Activated CD4-positive, alpha-beta T cell treated with anti-CD3 and anti-CD28 coated beads, Interleukin-2, amount 10 ng/mL, durations not matched to agents 7 days and 5 days (primary cell): ENCODE data around the gene IFIT3. TPM values are rescaled to one million over a fixed set of nuclear protein-coding genes. Genes with fewer than 3 reads are reported as not detected.
"Not testable (repeated sequence)": the region's sequence is repeated elsewhere in the genome, so short reads cannot be mapped to it uniquely, and the experiment has no call there.

ENCODE experiments used
- CTCF ChIA-PET: fragments of 350-600 bp; sonication (Branson Sonifier 250); formaldehyde crosslinking; loops from one replicate; lab custom pipeline; 2021; ENCODE audit warnings: antibody characterized with exemption; lab: Charles Lee
- POLR2A ChIA-PET: fragments of 350-600 bp; sonication (Branson Sonifier 250); formaldehyde crosslinking; loops from one replicate; lab custom pipeline; 2021; ENCODE audit warnings: antibody characterized with exemption; lab: Charles Lee
- DNase-seq: peaks from one replicate; pipeline ENCODE4 v3.0.0-alpha.2; 2020
- H3K27ac Mint-ChIP-seq: one replicate; pipeline ENCODE4 v1.8.0; 2021; ENCODE audit warnings: mild to moderate bottlenecking, moderate library complexity, mixed read lengths
- H3K27me3 Mint-ChIP-seq: one replicate; pipeline ENCODE4 v1.8.0; 2021; ENCODE audit warnings: mixed read lengths
- H3K36me3 Mint-ChIP-seq: one replicate; pipeline ENCODE4 v1.8.0; 2021; ENCODE audit warnings: low read depth, mixed read lengths
- H3K4me1 Mint-ChIP-seq: one replicate; pipeline ENCODE4 v1.8.0; 2021; ENCODE audit warnings: mixed read lengths
- H3K4me3 Mint-ChIP-seq: one replicate; pipeline ENCODE4 v1.8.0; 2021; ENCODE audit warnings: mild to moderate bottlenecking, moderate library complexity, mixed read lengths
- H3K9me3 Mint-ChIP-seq: one replicate; pipeline ENCODE4 v1.8.0; 2021; ENCODE audit warnings: mixed read lengths
- total RNA-seq, 2 experiments: library from RNA; stranded (reverse); gene quantifications; one replicate each; pipeline ENCODE4 v1.2.3, GENCODE V29; 2021

Gene IFIT3
- total RNA-seq, 2 experiments from 2014 or later: 51.1 to 55.4 TPM

GRCh38 chr10:89305766-89306433, 21.9 kb upstream of the IFIT3 start:
- ChIA-PET POLR2A (interaction anchor here (0.7 to 1.0 kb wide), 2 partner anchors 17 to 110 kb away, joined by 3 read pairs; no protein-coding TSS in a partner anchor), CTCF (interaction anchor here (1.4 kb wide), 1 partner anchor 26 kb away, joined by 4 read pairs; no protein-coding TSS in a partner anchor)
- Mint-ChIP-seq H3K4me1 (peaks cover 32% of the 10 kb centered on the region), H3K27ac (no peak overlapping the region), H3K27me3 (no peaks in the 10 kb centered on the region), H3K9me3 (peaks cover 6% of the 10 kb centered on the region), H3K4me3 (no peak overlapping the region), H3K36me3 (peaks cover 57% of the 10 kb centered on the region)
- no peak for DNase-seq

DNA sequence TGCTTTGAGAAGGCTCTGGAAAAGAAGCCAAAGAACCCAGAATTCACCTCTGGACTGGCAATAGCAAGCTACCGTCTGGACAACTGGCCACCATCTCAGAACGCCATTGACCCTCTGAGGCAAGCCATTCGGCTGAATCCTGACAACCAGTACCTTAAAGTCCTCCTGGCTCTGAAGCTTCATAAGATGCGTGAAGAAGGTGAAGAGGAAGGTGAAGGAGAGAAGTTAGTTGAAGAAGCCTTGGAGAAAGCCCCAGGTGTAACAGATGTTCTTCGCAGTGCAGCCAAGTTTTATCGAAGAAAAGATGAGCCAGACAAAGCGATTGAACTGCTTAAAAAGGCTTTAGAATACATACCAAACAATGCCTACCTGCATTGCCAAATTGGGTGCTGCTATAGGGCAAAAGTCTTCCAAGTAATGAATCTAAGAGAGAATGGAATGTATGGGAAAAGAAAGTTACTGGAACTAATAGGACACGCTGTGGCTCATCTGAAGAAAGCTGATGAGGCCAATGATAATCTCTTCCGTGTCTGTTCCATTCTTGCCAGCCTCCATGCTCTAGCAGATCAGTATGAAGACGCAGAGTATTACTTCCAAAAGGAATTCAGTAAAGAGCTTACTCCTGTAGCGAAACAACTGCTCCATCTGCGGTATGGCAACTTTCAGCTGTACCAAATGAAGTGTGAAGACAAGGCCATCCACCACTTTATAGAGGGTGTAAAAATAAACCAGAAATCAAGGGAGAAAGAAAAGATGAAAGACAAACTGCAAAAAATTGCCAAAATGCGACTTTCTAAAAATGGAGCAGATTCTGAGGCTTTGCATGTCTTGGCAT, 21.1 kb upstream of the IFIT3 start:
- H3K4me3 Mint-ChIP-seq: no peak overlapping the region
- DNase-seq: no peak
- H3K4me1 Mint-ChIP-seq: peaks cover 26% of the 10 kb centered on the region
- no peaks in the 10 kb centered on the region for H3K27me3 Mint-ChIP-seq
- H3K27ac Mint-ChIP-seq: no peak overlapping the region
- H3K36me3 Mint-ChIP-seq: peaks cover 57% of the 10 kb centered on the region
- peaks cover 6% of the 10 kb centered on the region for H3K9me3 Mint-ChIP-seq
- ChIA-PET CTCF (interaction anchor here (0.7 to 1.4 kb wide), 2 partner anchors 9 to 25 kb away, joined by 3 to 4 read pairs; no protein-coding TSS in a partner anchor), POLR2A (no interaction called here)

DNA sequence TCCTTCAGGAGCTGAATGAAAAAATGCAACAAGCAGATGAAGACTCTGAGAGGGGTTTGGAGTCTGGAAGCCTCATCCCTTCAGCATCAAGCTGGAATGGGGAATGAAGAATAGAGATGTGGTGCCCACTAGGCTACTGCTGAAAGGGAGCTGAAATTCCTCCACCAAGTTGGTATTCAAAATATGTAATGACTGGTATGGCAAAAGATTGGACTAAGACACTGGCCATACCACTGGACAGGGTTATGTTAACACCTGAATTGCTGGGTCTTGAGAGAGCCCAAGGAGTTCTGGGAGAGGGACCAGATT, 20.6 kb upstream of the IFIT3 start:
- Mint-ChIP-seq H3K4me1 (peaks cover 23% of the 10 kb centered on the region), H3K36me3 (peaks cover 60% of the 10 kb centered on the region), H3K27me3 (no peaks in the 10 kb centered on the region), H3K4me3 (no peak overlapping the region), H3K9me3 (peaks cover 6% of the 10 kb centered on the region), H3K27ac (no peak overlapping the region)
- POLR2A ChIA-PET: no interaction called here
- CTCF ChIA-PET: no interaction called here
- DNase-seq: no peak

- Mint-ChIP-seq H3K36me3 (peaks cover 60% of the 10 kb centered on the region), H3K4me1 (peaks cover 14% of the 10 kb centered on the region), H3K27ac (no peak overlapping the region), H3K27me3 (no peaks in the 10 kb centered on the region), H3K9me3 (peaks cover 6% of the 10 kb centered on the region), H3K4me3 (no peak overlapping the region)
- ChIA-PET POLR2A (interaction anchor here (1.4 kb wide), 1 partner anchor 24 kb away, joined by 3 read pairs; no protein-coding TSS in a partner anchor), CTCF (interaction anchor here (0.6 kb wide), 1 partner anchor 60 kb away, joined by 3 read pairs; no protein-coding TSS in a partner anchor)
- DNase-seq: no peak
Measured at GRCh38 chr10:89308266-89308665, 19.5 kb upstream of the IFIT3 start.

- H3K9me3 Mint-ChIP-seq: peaks cover 6% of the 10 kb centered on the region
- ChIA-PET CTCF (interaction anchor here (1.4 kb wide), 1 partner anchor 33 kb away, joined by 3 read pairs; no protein-coding TSS in a partner anchor), POLR2A (interaction anchor here (1.4 kb wide), 1 partner anchor 23 kb away, joined by 3 read pairs; no protein-coding TSS in a partner anchor)
- no peak overlapping the region for H3K27ac Mint-ChIP-seq
- H3K36me3 Mint-ChIP-seq: peaks cover 59% of the 10 kb centered on the region
- H3K4me1 Mint-ChIP-seq: peaks cover 9% of the 10 kb centered on the region
- H3K4me3 Mint-ChIP-seq: no peak overlapping the region
- H3K27me3 Mint-ChIP-seq: peaks cover 2% of the 10 kb centered on the region
- no peak for DNase-seq
Measured at GRCh38 chr10:89308736-89309135, 19.1 kb upstream of the IFIT3 start.

GRCh38 chr10:89309156-89310055, 18.4 kb upstream of the IFIT3 start:
- Mint-ChIP-seq H3K27me3 (peaks cover 2% of the 10 kb centered on the region), H3K4me1 (peaks cover 3% of the 10 kb centered on the region), H3K36me3 (peaks cover 52% of the 10 kb centered on the region), H3K9me3 (peaks cover 6% of the 10 kb centered on the region), H3K4me3 (no peak overlapping the region), H3K27ac (no peak overlapping the region)
- CTCF ChIA-PET: interaction anchor here (1.4 kb wide), 1 partner anchor 34 kb away, joined by 3 read pairs; no protein-coding TSS in a partner anchor
- POLR2A ChIA-PET: no interaction called here
- DNase-seq: no peak

DNA sequence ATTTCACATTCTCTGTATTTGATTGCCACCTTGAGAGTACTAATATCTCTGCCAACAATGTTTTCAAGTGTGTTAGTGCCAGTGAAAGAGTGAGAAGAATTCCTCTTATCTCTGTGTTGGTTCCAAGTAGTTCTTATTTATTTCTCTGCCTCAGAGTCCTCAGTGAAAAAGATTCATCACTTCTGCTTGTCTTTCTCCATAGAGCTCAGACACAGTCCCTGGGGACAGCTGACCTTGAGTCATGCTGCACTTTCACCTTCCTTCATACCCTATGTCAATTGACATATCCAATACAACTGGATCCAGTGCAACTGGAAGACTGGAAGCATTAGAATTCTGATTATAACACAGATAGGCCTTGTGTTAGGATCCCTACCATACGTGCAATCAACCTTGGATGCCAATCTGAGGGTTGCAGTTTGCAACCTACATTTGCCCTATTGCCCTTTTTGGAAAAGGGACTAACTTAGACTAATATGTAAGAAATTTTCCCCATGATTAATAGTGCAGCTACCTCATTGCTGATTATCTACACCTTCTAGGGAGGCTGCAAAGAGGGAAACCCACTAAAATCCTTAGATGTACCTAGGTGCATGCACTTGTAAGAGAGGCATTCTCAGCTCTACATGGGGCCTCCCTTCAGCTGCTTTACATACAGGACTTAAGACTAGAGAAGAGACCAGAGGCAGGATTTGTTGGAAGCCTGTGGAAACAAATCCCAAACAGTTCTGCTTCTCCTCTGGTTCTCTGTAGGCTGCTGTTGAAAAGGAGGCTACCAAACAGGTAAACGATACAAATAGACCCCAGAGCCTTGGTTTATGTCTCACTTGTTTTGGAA, 17.5 kb upstream of the IFIT3 start:
- H3K27me3 Mint-ChIP-seq: peaks cover 2% of the 10 kb centered on the region
- DNase-seq: no peak
- H3K36me3 Mint-ChIP-seq: peaks cover 44% of the 10 kb centered on the region
- H3K9me3 Mint-ChIP-seq: peaks cover 6% of the 10 kb centered on the region
- H3K27ac Mint-ChIP-seq: no peak overlapping the region
- ChIA-PET POLR2A (no interaction called here), CTCF (interaction anchor here (1.4 kb wide), 1 partner anchor 35 kb away, joined by 3 read pairs; no protein-coding TSS in a partner anchor)
- H3K4me3 Mint-ChIP-seq: no peak overlapping the region
- no peaks in the 10 kb centered on the region for H3K4me1 Mint-ChIP-seq

- DNase-seq: no peak
- POLR2A ChIA-PET: no interaction called here
- CTCF ChIA-PET: interaction anchor here (1.2 kb wide), 1 partner anchor 9 kb away, joined by 3 read pairs; no protein-coding TSS in a partner anchor
- H3K9me3 Mint-ChIP-seq: peaks cover 3% of the 10 kb centered on the region
- no peak overlapping the region for H3K27ac Mint-ChIP-seq
- H3K4me3 Mint-ChIP-seq: no peak overlapping the region
- peaks cover 10% of the 10 kb centered on the region for H3K27me3 Mint-ChIP-seq
- H3K36me3 Mint-ChIP-seq: peaks cover 19% of the 10 kb centered on the region
- peaks cover 6% of the 10 kb centered on the region for H3K4me1 Mint-ChIP-seq
Measured at GRCh38 chr10:89312973-89313372, 14.8 kb upstream of the IFIT3 start.

GRCh38 chr10:89314676-89315075, 13.1 kb upstream of the IFIT3 start:
- Mint-ChIP-seq H3K36me3 (peaks cover 11% of the 10 kb centered on the region), H3K27ac (no peak overlapping the region), H3K4me1 (peaks cover 6% of the 10 kb centered on the region), H3K27me3 (peaks cover 26% of the 10 kb centered on the region), H3K4me3 (no peak overlapping the region), H3K9me3 (peaks cover 6% of the 10 kb centered on the region)
- CTCF ChIA-PET: no interaction called here
- no peak for DNase-seq
- POLR2A ChIA-PET: no interaction called here

- H3K36me3 Mint-ChIP-seq, H3K4me3 Mint-ChIP-seq, H3K4me1 Mint-ChIP-seq, DNase-seq, H3K27ac Mint-ChIP-seq, POLR2A ChIA-PET, CTCF ChIA-PET: not testable (repeated sequence)
- Mint-ChIP-seq H3K9me3 (peaks cover 14% of the 10 kb centered on the region), H3K27me3 (peaks cover 43% of the 10 kb centered on the region)
Measured at GRCh38 chr10:89318047-89318446, 9.8 kb upstream of the IFIT3 start.

GRCh38 chr10:89325081-89325480, 2.7 kb upstream of the IFIT3 start:
- CTCF ChIA-PET, H3K27ac Mint-ChIP-seq, POLR2A ChIA-PET, H3K4me3 Mint-ChIP-seq, DNase-seq: not testable (repeated sequence)
- Mint-ChIP-seq H3K27me3 (peaks cover 15% of the 10 kb centered on the region), H3K9me3 (peaks cover 14% of the 10 kb centered on the region), H3K36me3 (peaks cover 20% of the 10 kb centered on the region), H3K4me1 (peaks cover 34% of the 10 kb centered on the region)
